Left ventricle myocardium inferior (tissue), 1 donor: ENCODE measurements around the gene MTUS2. TPM values are rescaled to one million over a fixed set of nuclear protein-coding genes. Genes with fewer than 3 reads are reported as not detected.

Experiments used
- DNase-seq: peaks from one replicate; pipeline ENCODE4 v3.0.0-alpha.2; 2020
- H3K27ac ChIP-seq: fragments of 200-600 bp; replicated peaks from 2 replicates; pipeline ENCODE4 v1.8.0; 2021
- H3K27me3 ChIP-seq: fragments of 200-600 bp; 2 replicates; pipeline ENCODE4 v1.8.0; 2021; ENCODE audit warnings: low read depth
- H3K36me3 ChIP-seq: fragments of 200-600 bp; 2 replicates; pipeline ENCODE4 v1.8.0; 2021
- H3K4me1 ChIP-seq: fragments of 200-600 bp; 2 replicates; pipeline ENCODE4 v1.8.0; 2021
- H3K4me3 ChIP-seq: fragments of 200-600 bp; 2 replicates; pipeline ENCODE4 v1.8.0; 2021; ENCODE audit warnings: mild to moderate bottlenecking, moderate library complexity
- H3K9me3 ChIP-seq: fragments of 200-600 bp; replicated peaks from 2 replicates; pipeline ENCODE4 v1.8.0; 2021
- CTCF ChIP-seq: fragments of 200-600 bp; IDR thresholded peaks from 2 replicates; pipeline ENCODE4 v1.8.0; 2021; ENCODE audit warnings: antibody characterized with exemption, mild to moderate bottlenecking, borderline replicate concordance
- intact Hi-C: fragments of 100-400 bp; cut with micrococcal nuclease; formaldehyde crosslinking; loops from one replicate; pipeline ENCODE4 v1.11.0; 2022
- total RNA-seq: library from RNA; stranded (reverse); fragmentation: NEBNext Ultra II Directional; extraction: Animal tissue kit (Norgen Biotek cat#: 25700); gene quantifications from one replicate; pipeline ENCODE4 v1.2.1, GENCODE V29; 2021
- donor health status: DM: no; HTN: yes; CAD: no; lungs with severe emphysema.

The MTUS2 gene
- total RNA-seq, 1 donor from 2014 or later = 101 TPM

GRCh38 chr13:29255567-29255966 lies 435.4 kb downstream of the MTUS2 start:
- intact Hi-C loops = no loop called here
- Histone ChIP-seq H3K9me3 (no peaks in the 10 kb centered on the region), H3K27ac (no peak overlapping the region), H3K27me3 (peaks cover 4% of the 10 kb centered on the region), H3K4me1 (peaks cover 7% of the 10 kb centered on the region), H3K4me3 (no peak overlapping the region), H3K36me3 (no peaks in the 10 kb centered on the region)
- DNase-seq = no peak
- no peak for TF ChIP-seq CTCF

- H3K4me1 ChIP-seq = peaks cover 22% of the 10 kb centered on the region
- H3K9me3 ChIP-seq = peaks cover 8% of the 10 kb centered on the region
- H3K27me3 ChIP-seq = peaks cover 4% of the 10 kb centered on the region
- H3K27ac ChIP-seq = no peak overlapping the region
- H3K36me3 ChIP-seq = no peaks in the 10 kb centered on the region
- intact Hi-C loops = no loop called here
- peak; percentile 57 for TF ChIP-seq CTCF
- H3K4me3 ChIP-seq = no peak overlapping the region
- DNase-seq = no peak
These were observed 440.5 kb downstream of the MTUS2 start for GRCh38 chr13:29260684-29261083.

GRCh38 chr13:29266261-29266660 lies 446.1 kb downstream of the MTUS2 start:
- no peak for TF ChIP-seq CTCF
- no peak overlapping the region for H3K4me3 ChIP-seq
- no peaks in the 10 kb centered on the region for H3K27me3 ChIP-seq
- H3K4me1 ChIP-seq = peaks cover 19% of the 10 kb centered on the region
- no peak overlapping the region for H3K27ac ChIP-seq
- H3K36me3 ChIP-seq = no peaks in the 10 kb centered on the region
- intact Hi-C loops = no loop called here
- H3K9me3 ChIP-seq = peaks cover 8% of the 10 kb centered on the region
- DNase-seq = no peak

GRCh38 chr13:29266756-29267733 lies 446.9 kb downstream of the MTUS2 start:
- no peaks in the 10 kb centered on the region for H3K27me3 ChIP-seq
- H3K9me3 ChIP-seq = peaks cover 8% of the 10 kb centered on the region
- no peak overlapping the region for H3K27ac ChIP-seq
- peaks cover 19% of the 10 kb centered on the region for H3K4me1 ChIP-seq
- intact Hi-C loops = no loop called here
- no peak overlapping the region for H3K4me3 ChIP-seq
- H3K36me3 ChIP-seq = no peaks in the 10 kb centered on the region
- TF ChIP-seq CTCF = no peak
- no peak for DNase-seq

GRCh38 chr13:29270271-29270985 lies 450.3 kb downstream of the MTUS2 start:
- intact Hi-C loops = no loop called here
- no peaks in the 10 kb centered on the region for H3K36me3 ChIP-seq
- H3K27ac ChIP-seq = no peak overlapping the region
- no peak for TF ChIP-seq CTCF
- no peaks in the 10 kb centered on the region for H3K9me3 ChIP-seq
- DNase-seq = no peak
- peaks cover 8% of the 10 kb centered on the region for H3K4me1 ChIP-seq
- H3K4me3 ChIP-seq = no peak overlapping the region
- H3K27me3 ChIP-seq = no peaks in the 10 kb centered on the region
